ENCODE results near the gene GRIK4. TPM values are rescaled to one million over a fixed set of nuclear protein-coding genes. Genes with fewer than 3 reads are reported as not detected.

Gene GRIK4
- total and polyA plus RNA-seq, 8 donors = 0.02 TPM; not detected in 7

DNA sequence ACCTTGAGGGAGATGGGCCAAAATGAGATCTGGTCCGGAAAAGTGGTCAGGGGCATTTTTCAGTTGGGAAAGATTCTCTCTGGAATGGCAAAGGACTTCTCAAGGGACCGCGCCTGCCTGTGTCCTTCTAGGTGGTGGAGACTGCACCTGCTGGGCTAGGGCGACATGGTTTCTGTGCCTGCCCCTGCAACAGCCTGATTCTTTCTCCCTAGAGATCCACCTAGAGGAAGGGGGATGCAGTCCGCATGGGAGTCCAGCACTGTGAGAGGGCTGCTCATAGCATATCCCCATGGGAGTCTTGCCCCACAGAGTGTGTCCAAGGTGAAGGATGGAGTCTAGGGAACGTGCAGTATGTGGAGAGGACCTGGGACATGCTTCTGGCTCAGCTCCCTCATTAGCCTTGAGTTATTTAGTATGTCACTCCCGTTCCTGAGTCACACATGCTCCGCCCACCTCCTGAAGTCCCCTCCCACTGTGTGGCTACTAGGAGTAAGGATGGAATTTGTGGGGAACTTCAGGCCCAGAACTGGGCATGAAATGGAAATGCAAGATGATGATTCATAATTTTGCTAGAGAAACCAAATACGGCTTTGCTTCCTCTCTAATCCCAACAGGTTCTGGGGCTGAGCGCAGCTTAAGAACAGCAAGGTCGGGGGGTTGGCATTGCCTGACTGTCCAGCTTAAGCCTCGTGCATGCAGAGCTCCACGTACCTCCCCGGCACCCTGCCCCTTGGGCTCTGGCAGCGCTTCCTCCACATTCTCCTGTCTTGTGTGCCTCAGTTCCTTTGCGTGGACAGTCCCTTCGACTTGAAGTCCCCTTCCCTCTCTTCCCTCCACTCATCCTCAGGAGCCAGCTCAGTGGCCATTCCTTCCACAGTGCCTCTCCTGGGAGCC lies 35.0 kb downstream of the GRIK4 start:
- peaks cover 4 to 16% (median 8%) of the 10 kb centered on the region in 3 donors for H3K4me1 ChIP-seq
- no peaks in the 10 kb centered on the region for H3K36me3 ChIP-seq
- intact Hi-C loops (cut with DNase I) = no loop called here
- no peaks in the 10 kb centered on the region for H3K27me3 ChIP-seq
- no peaks in the 10 kb centered on the region for H3K9me3 ChIP-seq
- 76 to 78% methylated on average over 17 of the region's 17 CpGs for WGBS, 2 donors
- peak in 5 of 6 donors; percentile 51 to 79 (median 68) for DNase-seq
- no peak for TF ChIP-seq CTCF (IDR thresholded peaks at IDR 0.05)
- H3K4me3 ChIP-seq = no peak overlapping the region
- no peak for FAIRE-seq
- peak overlapping the region in 1 of 4 donors; percentile 47 for H3K27ac ChIP-seq
- peak; percentile 42 to 56 (median 50) for ATAC-seq

- Histone ChIP-seq H3K9me3 (no peaks in the 10 kb centered on the region), H3K27ac (peak overlapping the region in 2 of 4 donors; percentile 16 to 47), H3K4me3 (no peak overlapping the region), H3K4me1 (peaks cover 4 to 16% (median 8%) of the 10 kb centered on the region in 3 donors), H3K27me3 (no peaks in the 10 kb centered on the region), H3K36me3 (no peaks in the 10 kb centered on the region)
- TF ChIP-seq CTCF (IDR thresholded peaks at IDR 0.05) = no peak
- intact Hi-C loops (cut with DNase I) = no loop called here
- FAIRE-seq (no peak), DNase-seq (peak in 2 of 6 donors; percentile 22 to 29), ATAC-seq (peak; percentile 46 to 62 (median 48))
- 40 to 44% methylated on average over 10 of the region's 10 CpGs for WGBS, 2 donors
Observed at GRCh38 chr11:120547316-120547715, 35.8 kb downstream of the GRIK4 start.

DNA sequence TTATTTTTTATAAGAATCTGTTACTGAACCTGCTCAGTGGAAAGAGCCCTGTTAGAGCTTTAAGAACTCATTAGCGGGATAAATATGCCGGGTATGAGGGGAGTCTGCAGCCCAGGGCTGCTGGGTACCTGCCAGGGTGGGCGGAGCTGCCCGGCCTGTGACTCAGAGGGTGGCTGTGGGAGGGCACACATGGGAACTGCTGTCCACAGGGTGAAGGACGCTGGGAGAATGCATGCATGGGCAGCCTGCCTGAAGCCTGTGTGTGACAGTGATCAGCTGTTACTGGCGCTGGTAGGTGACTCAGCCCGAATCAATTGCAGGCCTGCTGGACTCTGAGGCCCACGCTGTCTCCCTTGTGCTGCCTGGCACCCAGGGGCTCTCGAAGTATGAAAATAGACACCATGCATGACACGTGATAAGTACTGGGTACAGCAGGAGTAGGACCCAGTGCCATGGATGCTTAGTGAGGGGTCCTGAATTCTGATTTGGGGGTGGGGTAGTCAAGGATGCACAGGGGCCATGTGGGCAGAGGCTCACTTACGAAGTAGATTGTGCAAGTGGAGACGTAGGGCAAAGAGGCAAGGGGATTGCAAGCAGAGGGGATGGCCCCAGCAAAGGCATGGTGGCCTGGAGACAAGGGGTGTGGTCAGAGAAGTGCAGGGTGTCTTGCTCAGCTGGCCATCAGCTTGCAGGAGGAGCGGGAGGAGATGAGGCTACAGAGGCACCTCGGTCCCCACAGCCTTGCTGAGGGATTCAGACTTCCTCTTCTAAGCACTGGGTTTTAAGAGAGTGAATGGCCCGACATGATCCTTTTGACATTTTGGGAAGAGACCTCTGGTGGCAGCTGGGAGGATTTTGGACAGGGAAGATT lies 36.5 kb downstream of the GRIK4 start:
- TF ChIP-seq CTCF (IDR thresholded peaks at IDR 0.05) = no peak
- Histone ChIP-seq H3K4me3 (no peak overlapping the region), H3K27me3 (no peaks in the 10 kb centered on the region), H3K27ac (peak overlapping the region in 3 of 4 donors; percentile 9 to 16 (median 13)), H3K36me3 (no peaks in the 10 kb centered on the region), H3K4me1 (peaks cover 4 to 16% (median 8%) of the 10 kb centered on the region in 3 donors), H3K9me3 (no peaks in the 10 kb centered on the region)
- FAIRE-seq (no peak), DNase-seq (peak; percentile 92 to 98 (median 98)), ATAC-seq (peak; percentile 97 to 99 (median 98))
- 24 to 27% methylated on average over 15 of the region's 15 CpGs for WGBS, 2 donors
- intact Hi-C loops (cut with DNase I) = no loop called here

GRCh38 chr11:120548682-120549209 lies 37.2 kb downstream of the GRIK4 start:
- no peak for DNase-seq
- H3K27ac ChIP-seq = peak overlapping the region in 1 of 4 donors; percentile 13
- no peaks in the 10 kb centered on the region for H3K9me3 ChIP-seq
- H3K4me1 ChIP-seq = peaks cover 4 to 16% (median 8%) of the 10 kb centered on the region in 3 donors
- H3K27me3 ChIP-seq = no peaks in the 10 kb centered on the region
- no peak for TF ChIP-seq CTCF (IDR thresholded peaks at IDR 0.05)
- FAIRE-seq = no peak
- no peaks in the 10 kb centered on the region for H3K36me3 ChIP-seq
- no peak for ATAC-seq
- intact Hi-C loops (cut with DNase I) = no loop called here
- 85 to 90% methylated on average over 6 of the region's 6 CpGs for WGBS, 2 donors
- H3K4me3 ChIP-seq = no peak overlapping the region

Data from pancreas (tissue), 10 donors.